IgD-negative memory B cell (primary cell): ENCODE data around the gene CNST. TPM values are rescaled to one million over a fixed set of nuclear protein-coding genes. Genes with fewer than 3 reads are reported as not detected.
A peak's percentile ranks its signal among the peaks of the same experiment; 100 is the strongest.
"Not testable (repeated sequence)": the region's sequence is repeated elsewhere in the genome, so short reads cannot be mapped to it uniquely, and the experiment has no call there.

Experiments
- H3K27ac Mint-ChIP-seq, 3 donors: one replicate each; pipeline ENCODE4 v1.8.0; 2020 to 2022; ENCODE audit warnings: mild to moderate bottlenecking in 3 of 3, mixed read lengths in 3 of 3, moderate library complexity in 1 of 3
- H3K27me3 Mint-ChIP-seq: one replicate; pipeline ENCODE4 v1.8.0; 2021; ENCODE audit warnings: mixed read lengths
- H3K36me3 Mint-ChIP-seq: one replicate; pipeline ENCODE4 v1.8.0; 2020; ENCODE audit warnings: mild to moderate bottlenecking, mixed read lengths
- H3K4me1 Mint-ChIP-seq, 3 donors: one replicate each; pipeline ENCODE4 v1.8.0; 2020 to 2022; ENCODE audit warnings: mixed read lengths in 3 of 3, mild to moderate bottlenecking in 1 of 3
- H3K4me3 Mint-ChIP-seq, 4 donors: one replicate each; pipeline ENCODE4 v1.8.0; 2020 to 2022; ENCODE audit warnings: mild to moderate bottlenecking in 4 of 4, mixed read lengths in 4 of 4, moderate library complexity in 3 of 4
- H3K9me3 Mint-ChIP-seq, 3 donors: one replicate each; pipeline ENCODE4 v1.8.0; 2020 to 2021; ENCODE audit warnings: mixed read lengths in 3 of 3, mild to moderate bottlenecking in 1 of 3
- polyA plus RNA-seq: library from polyadenylated mRNA; unstranded; fragments of 300-500 nt; fragmentation: Illumina TruSeq; gene quantifications from one replicate; pipeline ENCODE4 v1.2.3, GENCODE V29; 2021

CNST gene
- polyA plus RNA-seq, 1 donor from 2014 or later, result 51.6 TPM

DNA sequence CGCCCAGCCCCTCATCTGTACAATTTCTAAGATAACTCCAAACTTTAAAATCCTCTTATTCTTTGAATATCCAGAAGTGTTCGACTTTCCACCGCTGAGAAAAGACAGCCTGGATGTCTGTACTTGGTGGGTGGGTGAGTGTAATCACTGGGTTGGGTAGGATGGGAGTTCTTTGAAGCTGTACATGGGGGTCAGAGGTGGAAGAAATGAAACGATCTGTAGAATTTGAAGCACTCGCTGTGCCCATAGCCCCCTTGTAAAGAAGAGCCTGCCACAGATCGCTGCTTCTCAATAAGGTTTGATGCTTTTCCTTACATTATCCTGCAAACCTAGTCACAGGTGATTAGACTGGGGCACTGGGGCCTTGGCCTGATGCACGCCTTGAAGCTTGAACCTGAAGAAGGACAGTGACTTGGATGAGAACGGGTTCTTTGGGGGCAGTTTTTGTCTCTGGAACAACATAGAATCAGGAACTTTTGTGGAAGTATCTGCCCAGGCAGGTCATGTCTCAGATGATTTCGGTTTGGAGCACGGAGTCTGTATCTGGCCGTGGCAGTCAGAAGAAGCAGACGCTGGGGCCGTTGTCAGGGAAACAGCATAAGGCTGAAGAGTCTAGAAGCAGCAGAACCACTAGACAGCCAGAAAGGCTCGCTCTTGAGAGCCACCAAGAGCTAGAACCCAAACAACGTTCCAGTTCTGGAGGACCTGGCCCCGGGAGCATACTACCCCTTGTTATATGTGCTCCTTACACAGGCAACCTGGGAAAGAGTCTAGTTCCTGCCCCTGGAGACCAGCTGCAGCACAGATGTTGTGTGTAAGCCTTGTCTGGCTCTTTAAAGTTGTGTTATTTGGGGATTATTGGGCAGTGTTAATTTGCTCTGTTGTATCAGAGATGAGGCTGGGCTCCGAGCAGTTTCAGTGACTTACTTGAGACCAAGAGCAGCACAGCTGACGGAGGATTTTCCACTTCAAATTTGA lies 112.8 kb downstream of the CNST start:
- Mint-ChIP-seq H3K27me3 (no peaks in the 10 kb centered on the region), H3K36me3 (peaks cover 4% of the 10 kb centered on the region), H3K4me1 (peaks cover under 1 to 8% (median 3%) of the 10 kb centered on the region in 3 donors), H3K4me3 (no peak overlapping the region), H3K27ac (no peak overlapping the region), H3K9me3 (peaks cover 0 to 4% (median 0%) of the 10 kb centered on the region in 3 donors)

DNA sequence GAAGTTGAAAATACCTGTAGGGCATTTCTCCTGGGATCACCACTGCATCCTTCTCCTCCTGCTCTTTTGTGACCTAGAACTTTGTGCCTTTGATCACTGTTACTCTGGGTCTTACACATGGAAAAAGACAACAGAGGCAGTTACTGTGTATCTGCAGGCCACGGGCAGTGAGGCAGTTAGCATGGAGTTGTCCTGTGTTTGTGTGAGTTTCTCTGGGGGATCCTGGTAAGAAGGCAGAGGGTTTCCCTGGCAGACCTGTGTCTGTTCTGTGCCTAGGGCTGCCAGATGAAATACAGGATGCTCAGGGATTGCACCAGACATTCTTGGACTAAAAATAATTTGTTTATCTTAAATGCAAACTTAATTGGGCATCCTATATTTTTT lies 113.5 kb downstream of the CNST start:
- no peaks in the 10 kb centered on the region for H3K27me3 Mint-ChIP-seq

DNA sequence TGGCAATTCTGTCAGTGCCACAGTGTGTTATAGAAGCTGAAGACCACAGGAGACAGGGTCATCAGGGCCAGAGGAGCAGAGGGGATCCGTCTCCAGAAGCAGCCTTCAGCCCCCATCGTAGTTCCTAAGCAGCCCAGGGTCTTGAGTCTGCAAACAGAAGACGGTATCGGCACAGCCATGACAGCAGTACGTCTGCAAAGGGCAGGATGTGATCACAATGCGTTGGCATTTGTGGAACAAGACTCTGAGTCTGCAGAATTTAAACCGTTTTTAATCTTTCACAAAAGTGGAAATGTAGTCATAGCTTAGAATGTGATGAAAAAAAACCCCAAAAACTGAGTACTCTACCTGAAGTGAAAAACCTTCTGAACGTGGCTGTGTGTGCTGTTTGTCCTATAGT lies 113.9 kb downstream of the CNST start:
- H3K27me3 Mint-ChIP-seq, result no peaks in the 10 kb centered on the region
- H3K27ac Mint-ChIP-seq, result no peak overlapping the region
- H3K36me3 Mint-ChIP-seq, result peaks cover 2% of the 10 kb centered on the region
- H3K4me3 Mint-ChIP-seq, result no peak overlapping the region
- peaks cover 0 to 3% (median 0%) of the 10 kb centered on the region in 3 donors for H3K9me3 Mint-ChIP-seq
- H3K4me1 Mint-ChIP-seq, result peaks cover 0 to 8% (median 3%) of the 10 kb centered on the region in 3 donors

More for the DNA sequence above, 113.5 kb downstream of the CNST start:
- H3K27ac Mint-ChIP-seq, result no peak overlapping the region
- H3K4me1 Mint-ChIP-seq, result peaks cover 0 to 8% (median 3%) of the 10 kb centered on the region in 3 donors
- H3K4me3 Mint-ChIP-seq, result no peak overlapping the region
- peaks cover 4% of the 10 kb centered on the region for H3K36me3 Mint-ChIP-seq
- peaks cover 0 to 4% (median 0%) of the 10 kb centered on the region in 3 donors for H3K9me3 Mint-ChIP-seq

DNA sequence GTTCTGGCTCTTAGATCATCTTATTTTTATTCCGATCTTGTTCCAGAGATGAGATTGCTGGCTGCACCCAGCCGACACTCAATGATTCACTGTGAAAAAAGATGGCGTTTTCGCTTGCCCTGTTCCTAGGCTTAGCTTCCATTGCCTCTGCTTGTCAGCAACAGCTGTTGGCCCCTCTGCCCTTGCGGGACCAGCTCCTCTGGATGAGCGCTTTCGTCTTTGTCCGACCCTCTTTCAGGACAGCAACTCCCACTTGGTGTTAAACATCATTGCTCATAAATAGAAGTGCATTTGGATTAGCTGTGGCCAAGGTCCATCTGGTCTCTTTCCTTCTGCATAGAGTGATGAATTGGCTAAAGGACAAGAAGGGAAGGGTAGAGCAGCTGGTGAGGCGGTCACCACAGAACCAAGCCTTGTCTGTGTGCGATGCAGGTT lies 114.5 kb downstream of the CNST start:
- Mint-ChIP-seq H3K9me3 (no peaks in the 10 kb centered on the region), H3K4me3 (no peak overlapping the region), H3K4me1 (peaks cover 0 to 8% (median 3%) of the 10 kb centered on the region in 3 donors), H3K27ac (no peak overlapping the region), H3K27me3 (no peaks in the 10 kb centered on the region), H3K36me3 (peaks cover 2% of the 10 kb centered on the region)

DNA sequence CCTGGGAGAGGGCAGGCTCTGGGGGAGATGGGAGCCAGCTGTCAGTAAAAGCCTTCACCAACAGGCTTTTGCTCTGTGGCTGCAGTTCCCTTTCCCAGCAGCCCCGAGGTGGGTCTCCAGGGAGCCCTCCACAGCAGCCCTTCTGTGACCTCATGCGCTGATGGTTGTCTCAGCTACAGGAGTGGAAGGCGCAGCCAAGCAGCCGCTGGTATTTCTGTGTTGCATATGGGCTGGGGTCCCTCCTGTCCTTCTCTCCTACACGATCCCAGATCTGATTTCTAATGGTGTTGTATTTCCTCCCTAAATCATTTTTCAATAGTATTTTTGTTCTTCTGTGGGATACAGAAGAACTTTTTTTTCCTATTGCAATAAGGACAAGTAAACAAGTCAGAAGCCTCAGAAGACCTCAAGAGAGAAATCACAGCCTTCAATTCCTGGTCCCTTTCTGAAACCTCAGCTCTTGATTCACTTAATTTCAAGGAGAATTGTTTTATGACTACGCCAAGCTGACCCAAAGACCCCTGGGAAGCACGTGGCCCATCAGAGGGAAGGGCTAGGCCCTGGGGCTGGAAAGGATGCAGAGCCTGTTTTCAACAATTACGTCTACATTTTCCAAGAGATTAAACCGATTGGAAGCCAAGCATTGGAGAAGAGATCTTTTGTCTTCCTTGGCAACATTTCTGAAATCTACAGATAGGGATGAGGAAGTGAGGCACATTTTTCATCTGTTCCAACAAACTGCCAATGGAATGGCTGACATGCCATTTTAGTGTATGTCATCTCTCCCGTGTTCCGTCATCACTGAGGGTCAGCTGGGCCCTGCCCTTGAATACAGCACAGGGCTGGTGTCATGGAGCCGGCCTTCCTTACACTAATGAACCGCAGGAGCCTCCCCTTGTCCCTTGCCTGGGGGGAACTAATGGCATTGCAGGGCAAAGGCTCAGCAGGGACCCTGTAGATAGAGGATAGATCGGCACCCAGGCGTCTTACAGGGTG lies 115.9 kb downstream of the CNST start:
- Mint-ChIP-seq H3K36me3 (peaks cover 2% of the 10 kb centered on the region), H3K4me1 (peaks cover 0 to 8% (median 3%) of the 10 kb centered on the region in 3 donors), H3K27me3 (no peaks in the 10 kb centered on the region), H3K4me3 (peak overlapping the region in 1 of 4 donors; percentile 90), H3K27ac (no peak overlapping the region), H3K9me3 (no peaks in the 10 kb centered on the region)

DNA sequence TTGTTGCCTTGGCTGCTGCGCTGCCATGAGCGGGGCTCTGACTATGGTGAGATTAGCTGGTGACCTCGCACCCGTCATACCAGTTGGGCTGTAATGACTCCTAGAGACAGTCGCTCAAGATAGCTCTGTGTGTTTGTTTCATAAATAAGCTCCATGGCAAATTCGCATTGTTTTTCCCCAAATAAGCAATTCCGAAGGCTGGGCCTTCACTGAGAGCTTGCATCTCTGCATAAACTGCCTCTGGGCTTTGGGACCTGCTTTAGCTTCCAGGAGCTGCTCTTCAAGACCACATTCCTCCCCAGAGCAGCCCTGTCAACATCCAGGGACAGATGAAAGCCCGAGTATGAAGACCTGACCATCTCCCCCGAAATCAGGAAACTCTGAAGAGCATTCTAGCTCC lies 117.3 kb downstream of the CNST start:
- Mint-ChIP-seq H3K27ac (no peak overlapping the region), H3K27me3 (no peaks in the 10 kb centered on the region), H3K4me3 (no peak overlapping the region), H3K4me1 (peaks cover 0 to 8% (median 3%) of the 10 kb centered on the region in 3 donors), H3K36me3 (peaks cover 2% of the 10 kb centered on the region), H3K9me3 (no peaks in the 10 kb centered on the region)

DNA sequence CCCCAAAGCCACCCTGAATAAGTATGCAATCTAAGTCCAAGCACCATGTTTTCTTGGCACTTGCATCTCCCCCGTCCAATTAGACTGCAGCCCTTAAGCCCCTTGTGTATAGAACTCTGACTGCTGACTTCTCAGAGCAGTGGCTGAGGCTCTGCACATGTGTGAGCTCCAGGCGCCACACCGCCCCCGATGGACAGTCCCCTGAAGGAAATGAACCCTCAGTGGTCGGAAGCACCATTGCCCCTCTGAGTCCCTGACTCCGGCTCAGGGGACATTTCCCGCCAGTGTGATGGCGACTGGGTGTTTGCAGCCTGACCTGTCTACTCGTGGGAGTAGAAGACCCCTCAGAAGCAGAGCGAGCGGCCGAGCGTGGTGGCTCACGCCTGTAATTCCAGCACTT lies 120.7 kb downstream of the CNST start:
- H3K27ac Mint-ChIP-seq, result no peak overlapping the region
- H3K4me3 Mint-ChIP-seq, result no peak overlapping the region
- H3K4me1 Mint-ChIP-seq, result peaks cover under 1 to 4% (median 2%) of the 10 kb centered on the region in 3 donors
- peaks cover 2% of the 10 kb centered on the region for H3K36me3 Mint-ChIP-seq
- H3K9me3 Mint-ChIP-seq, result no peaks in the 10 kb centered on the region
- H3K27me3 Mint-ChIP-seq, result no peaks in the 10 kb centered on the region

DNA sequence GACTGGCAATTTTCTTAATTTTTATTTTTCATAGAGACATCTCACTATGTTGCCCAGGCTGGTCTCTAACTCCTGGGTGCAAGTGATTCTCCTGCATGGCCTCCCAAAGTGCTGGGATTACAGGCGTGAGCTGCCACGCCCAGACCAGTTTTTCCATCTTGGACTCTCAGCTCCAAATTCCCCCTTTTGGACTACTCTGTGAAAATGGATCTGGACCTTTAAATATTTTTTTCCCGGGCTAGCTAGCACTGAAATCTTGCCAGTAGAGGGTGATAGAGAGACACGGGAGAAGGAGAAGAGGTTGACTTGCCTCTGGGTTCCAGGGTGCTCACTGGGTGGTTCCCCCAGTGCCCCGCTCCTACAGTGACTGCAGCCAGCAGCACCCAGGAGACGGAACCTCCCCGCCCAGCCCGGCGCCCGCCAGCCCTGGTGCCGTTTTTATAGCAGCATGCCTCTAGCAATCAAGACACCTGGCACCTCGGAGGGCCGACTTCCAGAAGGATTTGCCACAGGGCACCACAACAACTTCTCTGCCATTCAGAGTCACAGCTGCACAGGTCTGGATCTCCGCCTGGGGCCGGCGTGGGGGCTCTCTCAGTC lies 123.3 kb downstream of the CNST start:
- Mint-ChIP-seq H3K27me3 (no peaks in the 10 kb centered on the region), H3K36me3 (no peaks in the 10 kb centered on the region), H3K9me3 (peaks cover 0 to 8% (median 0%) of the 10 kb centered on the region in 3 donors), H3K27ac (peak overlapping the region in 1 of 3 donors; percentile 43), H3K4me1 (peaks cover 0 to 6% (median 2%) of the 10 kb centered on the region in 3 donors), H3K4me3 (peak overlapping the region in 1 of 4 donors; percentile 76)

DNA sequence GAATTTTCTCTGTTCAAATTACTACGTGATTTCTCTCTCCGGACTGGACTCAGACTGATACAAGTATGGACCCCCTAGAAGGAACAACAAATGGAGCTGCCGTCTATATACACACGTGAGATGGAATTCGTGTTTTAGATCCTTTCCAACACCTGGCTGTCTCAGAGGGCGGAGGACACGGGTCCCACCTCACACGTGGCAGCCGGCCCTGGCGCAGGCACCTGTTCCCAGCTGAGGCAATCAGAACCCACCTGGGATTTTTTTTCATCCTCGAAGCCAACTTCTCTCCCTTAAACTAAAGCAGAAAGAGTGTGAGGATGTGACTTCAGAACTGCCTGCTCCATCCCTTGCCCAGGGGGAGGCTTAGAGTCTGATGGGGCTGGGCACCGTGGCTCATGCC lies 123.8 kb downstream of the CNST start:
- peaks cover 0 to 12% (median 3%) of the 10 kb centered on the region in 3 donors for H3K9me3 Mint-ChIP-seq
- no peak overlapping the region for H3K4me3 Mint-ChIP-seq
- H3K27ac Mint-ChIP-seq, result no peak overlapping the region
- H3K27me3 Mint-ChIP-seq, result no peaks in the 10 kb centered on the region
- H3K36me3 Mint-ChIP-seq, result no peaks in the 10 kb centered on the region
- H3K4me1 Mint-ChIP-seq, result peaks cover 0 to 10% (median 2%) of the 10 kb centered on the region in 3 donors

DNA sequence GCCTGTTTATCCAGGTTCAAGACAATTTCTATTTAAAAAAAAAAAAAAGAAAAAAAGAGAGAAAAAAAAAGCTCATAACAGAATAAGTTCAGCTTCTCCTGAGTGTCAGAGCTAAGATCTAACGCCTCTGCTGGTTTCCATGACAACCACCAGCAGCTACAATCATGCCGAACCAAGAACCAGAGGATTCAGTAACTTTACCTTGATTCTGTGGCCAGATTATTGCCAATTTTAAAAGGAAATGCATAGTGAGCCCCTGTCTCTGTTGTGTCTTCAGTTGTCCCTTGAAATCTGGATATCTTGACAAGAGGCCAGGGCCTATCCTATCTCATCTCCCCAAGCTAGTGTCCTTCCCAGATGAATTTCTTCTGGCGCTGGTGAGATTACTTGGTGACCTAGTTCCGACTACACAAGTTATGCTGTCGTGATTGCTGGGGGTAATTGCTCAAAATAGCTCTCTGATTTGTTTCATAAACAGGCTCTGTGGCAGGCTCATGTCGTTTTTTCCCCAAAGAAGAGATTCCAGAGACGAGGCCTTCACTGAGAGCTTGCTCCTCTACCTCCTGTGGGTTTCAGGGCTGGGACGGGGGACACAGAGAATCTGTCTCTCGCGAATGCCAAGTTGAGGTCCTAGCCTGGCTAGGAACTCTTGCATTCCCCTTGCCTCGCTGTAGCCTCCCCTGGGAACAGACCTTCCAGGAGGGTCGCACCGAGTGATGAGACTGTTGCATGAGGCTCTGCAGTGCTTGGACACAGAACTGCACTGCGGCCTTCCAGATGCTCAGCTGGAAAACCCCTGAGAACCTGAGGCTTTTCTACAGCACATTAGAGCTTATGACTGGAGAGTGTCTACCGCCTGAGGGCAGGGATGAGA lies 125.6 kb downstream of the CNST start:
- Mint-ChIP-seq H3K27me3 (no peaks in the 10 kb centered on the region), H3K9me3 (peaks cover 0 to 12% (median 3%) of the 10 kb centered on the region in 3 donors), H3K27ac (peak overlapping the region in 1 of 3 donors; percentile 35), H3K4me1 (peaks cover 2 to 10% (median 7%) of the 10 kb centered on the region in 3 donors), H3K36me3 (no peaks in the 10 kb centered on the region), H3K4me3 (peak overlapping the region in 1 of 4 donors; percentile 17)

DNA sequence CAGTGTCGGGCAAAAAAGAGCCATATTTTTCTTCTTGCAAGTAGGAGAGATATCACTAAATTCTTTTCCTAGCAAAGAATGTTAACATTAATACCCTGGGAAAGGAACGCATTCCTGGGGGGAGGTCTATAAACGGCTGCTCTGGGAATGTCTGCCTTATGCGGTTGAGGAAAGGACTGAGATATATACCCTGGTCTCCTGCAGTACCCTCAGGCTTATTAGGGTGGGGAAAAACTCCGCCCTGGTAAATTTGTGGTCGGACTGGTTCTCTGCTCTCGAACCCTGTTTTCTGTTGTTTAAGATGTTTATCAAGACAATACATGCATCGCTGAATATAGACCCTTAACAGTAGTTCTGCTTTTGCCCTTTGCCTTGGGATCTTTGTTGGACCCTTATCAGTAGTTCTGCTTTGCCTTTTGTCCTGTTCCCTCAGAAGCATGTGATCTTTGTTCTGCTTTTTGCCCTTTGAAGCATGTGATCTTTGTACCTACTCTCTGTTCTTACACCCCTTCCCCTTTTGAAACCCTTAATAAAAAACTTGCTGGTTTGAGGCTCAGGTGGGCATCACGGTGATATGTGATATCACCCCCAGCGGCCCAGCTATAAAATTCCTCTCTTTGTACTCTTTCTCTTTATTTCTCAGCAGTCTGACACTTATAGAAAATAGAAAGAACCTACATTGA lies 128.1 kb downstream of the CNST start:
- peak overlapping the region in 2 of 3 donors; percentile 14 to 45 for H3K27ac Mint-ChIP-seq
- peaks cover 6 to 15% (median 12%) of the 10 kb centered on the region in 3 donors for H3K4me1 Mint-ChIP-seq
- H3K4me3 Mint-ChIP-seq, result peak overlapping the region in 2 of 4 donors; percentile 31 to 51
- not testable (repeated sequence) for H3K36me3 Mint-ChIP-seq, H3K27me3 Mint-ChIP-seq
- H3K9me3 Mint-ChIP-seq, result peaks cover 0 to 12% (median 3%) of the 10 kb centered on the region in 3 donors

DNA sequence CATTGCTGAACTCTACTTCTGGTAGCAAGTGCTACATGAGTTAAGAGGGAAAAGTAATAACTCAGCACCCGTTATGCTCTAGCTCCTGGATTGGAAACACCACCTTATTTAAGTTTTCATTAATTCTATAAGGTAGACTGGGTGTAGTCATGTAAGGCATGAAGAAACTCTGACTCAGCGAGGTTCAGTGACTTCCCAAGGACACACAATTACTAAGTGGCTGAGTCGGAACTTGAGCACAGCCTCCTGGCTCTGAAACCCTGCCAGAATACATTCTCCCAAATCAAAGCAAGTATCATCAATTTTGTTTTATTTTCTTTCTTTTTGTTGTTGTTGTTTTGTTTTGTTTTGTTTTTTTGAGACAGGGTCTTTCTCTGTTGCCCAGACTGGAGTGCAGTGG lies 128.9 kb downstream of the CNST start:
- Mint-ChIP-seq H3K27ac (no peak overlapping the region), H3K4me1 (peaks cover 5 to 12% (median 12%) of the 10 kb centered on the region in 3 donors), H3K4me3 (peak overlapping the region in 1 of 4 donors; percentile 31), H3K9me3 (peaks cover 0 to 12% (median 3%) of the 10 kb centered on the region in 3 donors), H3K36me3 (no peaks in the 10 kb centered on the region), H3K27me3 (no peaks in the 10 kb centered on the region)

DNA sequence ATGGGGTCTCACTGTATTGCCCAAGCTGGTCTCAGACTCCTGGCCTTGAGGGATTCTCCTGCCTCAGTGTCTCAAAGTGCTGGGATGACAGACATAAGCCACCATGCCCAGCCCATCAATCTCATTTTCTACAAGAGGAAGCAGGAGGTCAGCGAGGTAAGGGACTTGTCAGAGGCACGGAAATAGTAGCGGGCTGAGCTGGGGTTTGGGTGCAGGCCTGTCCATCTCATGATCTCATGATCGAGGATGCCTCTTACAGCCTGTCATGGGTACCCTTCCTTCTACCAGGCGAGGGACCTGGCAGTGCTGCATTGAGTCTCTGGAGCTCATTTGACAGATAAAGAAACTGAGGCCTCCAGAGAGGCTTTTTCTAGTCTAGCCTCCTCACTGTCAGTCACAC lies 129.4 kb downstream of the CNST start:
- H3K27me3 Mint-ChIP-seq, result no peaks in the 10 kb centered on the region
- no peak overlapping the region for H3K27ac Mint-ChIP-seq
- peaks cover 5 to 12% (median 12%) of the 10 kb centered on the region in 3 donors for H3K4me1 Mint-ChIP-seq
- H3K4me3 Mint-ChIP-seq, result no peak overlapping the region
- H3K9me3 Mint-ChIP-seq, result peaks cover 0 to 12% (median 3%) of the 10 kb centered on the region in 3 donors
- H3K36me3 Mint-ChIP-seq, result no peaks in the 10 kb centered on the region
